ENCODE data around the gene KXD1. TPM values are rescaled to one million over a fixed set of nuclear protein-coding genes. Genes with fewer than 3 reads are reported as not detected.

Gene KXD1
- total and polyA plus RNA-seq, 8 donors, result 30.8 to 513 (median 77.8) TPM

DNA sequence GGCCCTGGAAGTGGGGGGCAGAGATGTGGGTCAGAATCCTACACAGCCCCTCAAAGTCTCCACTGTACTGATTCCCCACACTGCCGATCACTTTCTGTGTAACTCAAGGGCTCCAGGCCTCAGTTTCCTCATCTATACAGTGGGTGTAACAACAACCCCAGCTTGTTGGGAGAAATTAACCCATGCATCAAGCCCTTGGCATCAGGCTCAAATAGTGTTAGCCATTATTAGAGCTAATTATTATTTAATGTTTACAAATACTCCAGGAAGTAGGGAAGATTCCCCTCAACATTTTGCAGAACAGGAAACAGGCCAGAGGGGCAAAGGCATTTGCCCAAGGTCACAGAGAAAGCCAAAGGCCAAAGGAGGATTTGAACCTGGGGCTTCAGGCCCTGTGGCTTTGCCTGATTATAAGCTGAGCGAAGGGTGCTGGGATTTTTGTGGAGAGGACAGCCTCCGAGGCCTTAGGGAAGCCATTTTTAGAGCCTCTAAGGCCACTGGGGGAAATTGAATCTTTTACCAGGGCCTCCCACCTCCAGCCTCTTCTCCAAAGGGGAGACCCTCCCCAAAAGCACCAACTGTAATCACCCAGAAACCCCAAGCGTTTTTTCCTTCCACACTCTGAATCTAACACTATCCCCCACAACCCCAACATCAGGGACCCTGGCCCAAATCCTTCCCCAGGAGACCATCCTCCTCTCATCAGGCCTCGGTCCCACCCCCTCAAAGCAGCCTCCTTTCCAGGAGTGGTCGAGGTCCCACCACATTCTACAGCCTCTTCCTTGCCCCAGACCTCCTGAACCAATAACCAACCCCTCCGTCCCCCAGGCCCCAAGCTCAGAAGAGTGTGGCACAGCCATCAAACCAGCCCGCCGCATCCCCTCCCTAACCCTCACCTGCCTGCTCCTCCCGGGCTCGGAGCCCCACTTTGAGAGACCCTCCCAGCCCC is 15.4 kb upstream of the KXD1 start:
- Histone ChIP-seq H3K4me3 (peak overlapping the region; percentile 75 to 93 (median 91)), H3K36me3 (peaks cover 25 to 44% (median 43%) of the 10 kb centered on the region in 4 donors), H3K27me3 (no peaks in the 10 kb centered on the region), H3K27ac (peak overlapping the region; percentile 85 to 96 (median 91)), H3K4me1 (peaks cover 9 to 27% (median 21%) of the 10 kb centered on the region in 4 donors), H3K9me3 (no peaks in the 10 kb centered on the region)
- intact Hi-C loops (cut with DNase I; ENCODE audit: low total_unique reads), result no loop called here
- DNase-seq, result no peak
- TF ChIP-seq POLR2A (IDR thresholded peaks at IDR 0.05), result no peak
- no peak for TF ChIP-seq POLR2AphosphoS5 (IDR thresholded peaks at IDR 0.05)
- no peak for TF ChIP-seq EP300 (IDR thresholded peaks at IDR 0.05)
- TF ChIP-seq, protein P1, sequence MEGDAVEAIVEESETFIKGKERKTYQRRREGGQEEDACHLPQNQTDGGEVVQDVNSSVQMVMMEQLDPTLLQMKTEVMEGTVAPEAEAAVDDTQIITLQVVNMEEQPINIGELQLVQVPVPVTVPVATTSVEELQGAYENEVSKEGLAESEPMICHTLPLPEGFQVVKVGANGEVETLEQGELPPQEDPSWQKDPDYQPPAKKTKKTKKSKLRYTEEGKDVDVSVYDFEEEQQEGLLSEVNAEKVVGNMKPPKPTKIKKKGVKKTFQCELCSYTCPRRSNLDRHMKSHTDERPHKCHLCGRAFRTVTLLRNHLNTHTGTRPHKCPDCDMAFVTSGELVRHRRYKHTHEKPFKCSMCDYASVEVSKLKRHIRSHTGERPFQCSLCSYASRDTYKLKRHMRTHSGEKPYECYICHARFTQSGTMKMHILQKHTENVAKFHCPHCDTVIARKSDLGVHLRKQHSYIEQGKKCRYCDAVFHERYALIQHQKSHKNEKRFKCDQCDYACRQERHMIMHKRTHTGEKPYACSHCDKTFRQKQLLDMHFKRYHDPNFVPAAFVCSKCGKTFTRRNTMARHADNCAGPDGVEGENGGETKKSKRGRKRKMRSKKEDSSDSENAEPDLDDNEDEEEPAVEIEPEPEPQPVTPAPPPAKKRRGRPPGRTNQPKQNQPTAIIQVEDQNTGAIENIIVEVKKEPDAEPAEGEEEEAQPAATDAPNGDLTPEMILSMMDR (IDR thresholded peaks at IDR 0.05), result no peak
- 17 to 24% (median 20%) methylated on average over 11 of the region's 11 CpGs for WGBS, 5 donors

DNA sequence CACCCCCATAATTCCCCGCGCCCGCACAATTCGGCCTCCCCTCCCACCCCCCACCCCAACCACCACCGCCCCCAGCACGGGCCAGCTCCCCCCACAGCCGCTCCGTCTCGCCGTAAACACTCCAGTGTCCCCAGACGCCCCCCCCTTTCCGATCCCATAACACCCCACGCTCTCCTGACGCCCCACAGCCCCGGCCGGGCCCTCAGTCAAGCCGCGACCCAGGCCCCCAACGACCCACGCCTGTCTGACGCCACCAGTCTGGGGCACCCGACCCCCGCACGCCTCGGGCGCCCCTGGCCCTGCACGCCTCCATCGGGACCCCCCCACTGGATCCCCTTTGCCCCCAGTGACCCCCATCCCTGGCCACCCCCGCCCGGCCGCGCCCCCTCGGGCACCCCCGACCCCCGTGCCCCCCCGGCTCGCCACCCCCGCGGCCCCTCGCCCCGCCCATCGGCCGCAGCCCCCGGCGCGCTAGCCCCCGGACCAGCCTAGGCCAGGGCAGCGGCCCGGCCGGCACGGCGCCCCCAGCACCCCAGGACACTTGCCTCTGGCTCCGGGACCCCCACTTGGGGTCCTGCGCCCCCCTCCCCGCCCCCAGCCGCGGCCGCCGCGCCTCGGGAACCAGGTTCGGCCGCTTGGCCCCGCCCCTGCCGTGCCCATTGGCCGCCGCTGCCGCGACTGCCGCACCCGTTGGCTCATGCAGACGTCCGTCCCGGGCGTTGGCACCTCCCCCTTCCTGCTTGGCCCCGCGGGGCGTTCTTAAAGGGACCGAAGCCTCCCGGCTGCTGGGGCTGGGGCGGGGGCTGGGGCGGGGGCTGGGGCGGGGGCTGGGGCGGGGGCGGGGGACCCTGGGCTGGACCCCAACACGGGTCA is 14.5 kb upstream of the KXD1 start, which contains the start of gene FKBP8:
TSS of gene FKBP8 (minus strand) at position 633 of the 873 bp plus-strand sequence. CDS start 1,603 bp downstream, outside the sequence.
- H3K9me3 ChIP-seq, result no peaks in the 10 kb centered on the region
- TF ChIP-seq, protein P1 (IDR thresholded peaks at IDR 0.05), result no peak
- TF ChIP-seq POLR2AphosphoS5 (IDR thresholded peaks at IDR 0.05) (peak in 2 of 3 donors; percentile 48 to 76), POLR2A (IDR thresholded peaks at IDR 0.05) (no peak), EP300 (IDR thresholded peaks at IDR 0.05) (no peak)
- H3K36me3 ChIP-seq, result peaks cover 22 to 34% (median 33%) of the 10 kb centered on the region in 4 donors
- DNase-seq, result peak; percentile 95 to 98
- 0 to 1% (median 1%) methylated on average over 18 to 86 of the region's 86 CpGs for WGBS, 5 donors
- H3K4me3 ChIP-seq, result peak within 1 kb of the TSS; percentile 75 to 93 (median 91)
- intact Hi-C loops (cut with DNase I; ENCODE audit: low total_unique reads), result no loop called here
- no peaks in the 10 kb centered on the region for H3K27me3 ChIP-seq
- peaks cover 9 to 27% (median 21%) of the 10 kb centered on the region in 4 donors for H3K4me1 ChIP-seq
- H3K27ac ChIP-seq, result peak within 1 kb of the TSS; percentile 85 to 96 (median 91)

DNA sequence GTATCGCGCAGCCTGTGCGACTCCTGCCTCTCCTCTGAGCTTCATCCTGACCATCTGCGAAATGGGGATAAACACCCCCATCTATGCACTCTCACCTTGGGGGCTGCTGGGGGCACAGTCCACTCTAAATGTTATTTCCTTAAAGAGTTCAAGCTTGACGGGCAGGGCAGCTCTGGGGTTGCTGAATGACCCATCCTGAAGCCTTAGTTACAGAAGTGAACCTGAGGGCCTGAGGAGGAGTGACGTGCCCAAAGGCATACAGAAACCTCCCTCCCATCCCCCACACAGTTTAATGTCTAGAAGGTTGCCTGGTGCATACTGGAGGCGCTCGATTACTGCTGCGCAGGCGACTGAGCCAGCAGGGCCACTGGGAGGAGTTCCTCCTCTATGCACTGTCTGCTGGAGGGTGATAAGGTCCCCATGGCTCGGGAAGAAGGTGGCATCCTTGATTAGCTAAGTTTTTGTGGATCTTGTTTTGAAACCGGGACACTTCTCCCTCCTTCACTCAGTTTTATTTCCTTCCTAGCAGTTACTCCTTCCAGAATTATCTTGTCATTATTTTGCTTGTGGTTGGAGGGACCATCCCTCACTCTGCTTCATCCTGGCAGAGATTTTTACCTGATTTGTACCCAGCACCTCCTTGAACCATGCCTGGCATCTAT is 13.7 kb upstream of the KXD1 start:
- H3K9me3 ChIP-seq, result no peaks in the 10 kb centered on the region
- TF ChIP-seq, protein P1 (IDR thresholded peaks at IDR 0.05), result no peak
- no peak for TF ChIP-seq EP300 (IDR thresholded peaks at IDR 0.05)
- no peak for TF ChIP-seq POLR2A (IDR thresholded peaks at IDR 0.05)
- no peak for TF ChIP-seq POLR2AphosphoS5 (IDR thresholded peaks at IDR 0.05)
- intact Hi-C loops (cut with DNase I; ENCODE audit: low total_unique reads), result no loop called here
- peak; percentile 51 to 84 for DNase-seq
- H3K27ac ChIP-seq, result peak overlapping the region; percentile 6 to 96 (median 91)
- H3K27me3 ChIP-seq, result no peaks in the 10 kb centered on the region
- 3 to 18% (median 10%) methylated on average over 7 to 12 of the region's 12 CpGs for WGBS, 5 donors
- H3K4me3 ChIP-seq, result peak overlapping the region; percentile 75 to 93 (median 91)
- H3K36me3 ChIP-seq, result peaks cover 22 to 29% (median 27%) of the 10 kb centered on the region in 4 donors
- peaks cover 9 to 27% (median 21%) of the 10 kb centered on the region in 4 donors for H3K4me1 ChIP-seq
